ENCODE measurements around the gene SDK1.

Gene SDK1

DNA sequence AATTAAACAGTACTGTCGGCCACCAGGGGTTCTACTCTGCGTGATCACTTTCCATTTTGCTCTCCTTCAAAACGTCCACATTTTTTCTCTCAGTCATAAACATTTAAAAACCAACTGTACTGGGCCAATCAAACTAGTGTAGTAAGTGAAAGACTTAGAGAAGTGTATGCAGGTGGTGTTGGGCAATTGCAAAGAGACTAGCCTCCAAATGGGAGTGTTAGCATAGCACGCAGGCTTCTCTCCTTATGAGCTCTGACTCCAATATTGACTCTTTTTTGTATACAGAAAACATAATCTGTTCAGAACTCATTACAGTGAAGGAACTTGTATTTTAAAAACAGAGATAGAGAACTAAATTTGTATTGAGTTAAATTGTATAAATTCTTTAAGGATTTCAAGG is 150.6 kb downstream of the SDK1 start:
- in situ Hi-C loops (cut with MboI; ENCODE audit: low sequenced_read_pairs), result no loop called here

DNA sequence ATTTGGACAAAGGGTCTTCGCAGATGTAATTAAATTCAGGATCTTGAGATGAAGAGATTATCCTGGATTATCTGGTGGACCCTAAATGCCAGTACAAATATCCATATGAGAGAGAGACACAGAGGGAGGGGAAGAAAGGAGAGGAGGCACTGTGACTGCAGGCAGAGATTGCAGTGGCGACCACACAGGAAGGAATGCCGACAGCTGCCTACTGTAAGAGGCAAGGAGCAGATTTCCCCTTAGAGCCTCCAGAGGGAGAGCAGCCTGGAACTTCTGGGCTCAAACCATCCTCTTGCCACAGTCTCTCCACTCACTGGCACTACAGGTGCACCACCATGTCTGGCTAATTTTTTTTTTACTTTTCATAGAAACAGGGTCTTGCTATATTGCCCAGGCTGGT is 152.3 kb downstream of the SDK1 start:
- in situ Hi-C loops (cut with MboI; ENCODE audit: low sequenced_read_pairs), result no loop called here

DNA sequence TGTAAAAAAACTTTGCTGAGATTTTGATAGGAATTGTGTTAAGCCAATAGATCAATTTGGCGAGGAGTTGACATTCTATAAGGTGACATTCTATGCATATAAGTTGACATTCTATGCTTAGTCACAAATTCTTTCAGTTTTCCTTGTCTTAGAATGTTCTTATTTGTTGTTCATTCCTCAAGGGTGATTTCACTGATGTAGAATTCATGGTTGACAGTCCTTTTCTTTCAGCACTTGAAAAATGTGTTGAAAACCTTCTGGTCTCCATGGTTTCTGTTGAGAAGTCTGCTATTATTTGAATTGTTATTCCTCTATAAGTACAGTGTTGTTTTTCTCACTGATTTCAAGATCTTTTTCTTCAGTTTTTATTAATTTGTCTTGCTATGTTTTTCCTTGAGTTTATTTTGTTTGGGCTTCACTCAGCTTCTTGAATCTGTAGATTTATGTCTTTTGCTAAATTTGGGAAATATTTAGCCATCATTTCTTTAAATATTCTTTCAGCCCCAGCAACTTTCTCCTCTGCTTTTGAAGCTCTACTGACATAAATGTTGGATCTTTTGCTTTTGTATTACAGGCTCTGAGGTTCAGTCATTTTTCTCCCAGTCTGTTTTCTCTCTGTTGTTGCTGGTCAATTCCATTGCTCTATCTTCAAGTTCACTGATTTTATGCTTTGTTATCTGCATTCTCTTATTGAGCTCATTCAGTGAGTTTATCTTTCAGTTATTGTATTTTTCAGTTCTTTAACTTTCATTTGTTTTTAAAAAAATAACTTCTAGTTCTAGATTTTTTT is 154.9 kb downstream of the SDK1 start:
- in situ Hi-C loops (cut with MboI; ENCODE audit: low sequenced_read_pairs), result no loop called here

DNA sequence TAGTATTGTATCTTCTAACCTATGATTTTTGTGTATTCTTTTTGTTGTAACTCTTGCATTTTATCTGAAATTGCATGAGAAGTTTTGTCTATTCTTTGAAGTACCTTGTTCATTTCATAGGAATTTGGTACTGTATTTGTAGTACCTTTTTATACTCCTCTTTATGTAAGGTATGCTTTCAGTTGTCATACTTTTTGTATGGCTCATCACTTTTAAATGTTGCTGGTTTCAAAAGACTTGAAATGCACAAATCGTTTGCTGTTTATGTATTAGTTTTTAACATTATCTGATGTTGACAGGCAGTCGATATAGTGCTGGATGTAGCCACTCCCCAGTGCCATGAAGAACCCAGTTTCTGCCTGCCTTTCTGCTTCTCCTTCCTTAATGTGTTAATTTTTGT is 158.1 kb downstream of the SDK1 start:
- in situ Hi-C loops (cut with MboI; ENCODE audit: low sequenced_read_pairs), result no loop called here

DNA sequence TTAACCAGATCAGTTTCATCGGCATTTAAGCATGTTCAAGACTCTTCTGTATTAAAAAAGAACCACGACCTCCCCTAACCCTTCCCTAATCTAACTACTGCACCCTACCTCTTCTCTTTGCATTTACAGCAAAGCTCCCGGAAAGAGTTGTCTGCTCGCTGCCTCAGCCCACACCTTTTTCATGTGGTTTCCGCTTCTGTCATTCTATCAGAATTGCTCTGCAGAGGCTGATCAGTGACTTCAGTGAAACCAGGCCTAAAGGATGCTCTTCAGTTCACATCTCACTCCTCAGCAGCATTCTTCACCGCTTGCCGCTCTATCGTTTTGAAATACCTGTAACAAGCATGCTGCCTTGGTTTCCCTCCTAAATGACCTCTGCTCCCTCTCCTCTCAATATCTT is 160.9 kb downstream of the SDK1 start:
- in situ Hi-C loops (cut with MboI; ENCODE audit: low sequenced_read_pairs), result no loop called here

DNA sequence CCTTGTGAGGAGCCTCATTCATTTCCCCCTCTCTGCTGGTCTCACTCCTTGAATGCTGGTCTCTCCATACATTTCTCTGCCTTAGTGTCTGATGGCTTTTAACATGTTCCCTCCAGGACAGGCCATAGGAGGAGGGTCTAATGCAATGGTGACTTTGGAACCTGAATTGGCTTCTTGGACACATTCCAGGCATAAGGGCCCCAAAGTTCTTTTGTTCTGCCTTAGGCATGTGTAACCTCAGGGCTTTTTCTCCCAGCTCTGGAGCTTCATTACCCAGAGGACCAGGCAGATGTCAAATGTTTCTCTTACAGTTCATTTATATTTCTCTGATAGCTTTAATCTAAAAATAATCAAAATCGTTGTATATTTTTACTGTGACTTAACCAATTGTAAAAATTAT is 162.6 kb downstream of the SDK1 start:
- in situ Hi-C loops (cut with MboI; ENCODE audit: low sequenced_read_pairs), result no loop called here

DNA sequence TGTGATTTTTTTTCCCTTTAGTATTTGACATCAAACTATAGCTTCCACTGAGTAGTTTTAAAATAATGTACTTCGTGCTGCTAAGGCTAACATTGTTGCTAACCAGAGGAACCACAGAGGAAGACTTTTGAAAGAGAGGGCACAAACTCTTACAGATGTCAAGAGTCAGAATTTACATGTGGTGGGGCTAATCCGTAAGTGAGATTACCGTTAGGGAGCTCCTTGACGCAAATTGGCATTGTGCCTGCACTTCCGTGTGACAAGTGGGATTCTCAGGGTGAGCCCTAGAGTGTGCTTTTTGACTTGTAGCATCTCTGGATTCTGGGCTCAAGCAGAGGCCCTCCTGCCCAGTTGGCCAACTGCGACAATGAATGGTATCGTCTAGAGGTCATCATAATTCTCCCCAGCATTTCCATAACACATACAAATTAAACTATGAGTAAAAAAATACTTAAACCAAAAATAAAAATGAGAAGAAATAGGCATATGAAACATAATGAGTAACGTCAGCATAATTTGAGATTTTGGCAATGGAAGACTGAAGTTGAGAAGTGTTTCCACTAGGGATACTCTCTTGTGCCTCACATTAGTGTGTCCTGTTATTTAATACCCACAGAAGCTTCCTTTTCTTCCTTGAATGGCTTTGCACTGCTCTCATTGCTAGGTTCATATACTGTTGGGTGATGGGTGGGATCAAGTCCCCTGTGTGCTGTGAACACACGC is 164.0 kb downstream of the SDK1 start:
- in situ Hi-C loops (cut with MboI; ENCODE audit: low sequenced_read_pairs), result no loop called here

DNA sequence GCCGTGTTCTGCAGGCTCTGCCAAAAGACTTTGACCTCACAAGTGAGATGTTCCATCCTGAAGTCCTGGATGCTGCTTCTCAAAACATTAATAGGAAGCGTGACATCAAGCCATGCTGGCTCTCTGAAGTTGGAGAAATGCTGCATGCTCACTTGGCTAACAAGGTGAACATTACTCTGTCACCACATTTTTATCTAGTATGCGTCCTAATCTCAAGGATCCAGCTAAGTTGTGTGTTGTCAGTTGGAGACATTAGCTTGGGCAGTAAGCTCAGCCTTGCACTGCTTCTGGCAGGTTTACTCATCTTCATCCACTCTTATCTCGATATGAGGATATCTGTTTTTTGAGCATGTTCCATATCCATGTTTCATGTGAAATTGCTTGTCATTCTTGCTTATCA is 165.2 kb downstream of the SDK1 start:
- in situ Hi-C loops (cut with MboI; ENCODE audit: low sequenced_read_pairs), result no loop called here

DNA sequence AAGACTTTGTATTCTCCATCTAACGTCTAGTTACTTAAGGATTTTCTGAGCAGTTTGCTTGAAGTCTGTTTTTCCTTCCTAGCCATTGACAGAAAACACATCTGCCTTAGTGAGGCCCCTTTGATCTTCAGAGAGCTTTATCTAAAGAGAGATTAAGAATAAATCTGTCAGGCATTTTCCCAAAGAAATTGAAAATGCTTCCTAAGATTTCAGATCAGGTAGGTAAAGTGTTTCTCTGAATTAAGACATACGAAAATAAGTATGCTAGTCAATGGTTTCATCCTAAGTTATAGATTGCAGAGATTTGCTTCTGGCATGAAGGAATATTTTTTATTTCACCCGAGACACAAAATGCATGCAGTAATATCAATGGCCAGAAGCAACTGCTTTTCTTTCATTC is 168.6 kb downstream of the SDK1 start:
- in situ Hi-C loops (cut with MboI; ENCODE audit: low sequenced_read_pairs), result no loop called here

DNA sequence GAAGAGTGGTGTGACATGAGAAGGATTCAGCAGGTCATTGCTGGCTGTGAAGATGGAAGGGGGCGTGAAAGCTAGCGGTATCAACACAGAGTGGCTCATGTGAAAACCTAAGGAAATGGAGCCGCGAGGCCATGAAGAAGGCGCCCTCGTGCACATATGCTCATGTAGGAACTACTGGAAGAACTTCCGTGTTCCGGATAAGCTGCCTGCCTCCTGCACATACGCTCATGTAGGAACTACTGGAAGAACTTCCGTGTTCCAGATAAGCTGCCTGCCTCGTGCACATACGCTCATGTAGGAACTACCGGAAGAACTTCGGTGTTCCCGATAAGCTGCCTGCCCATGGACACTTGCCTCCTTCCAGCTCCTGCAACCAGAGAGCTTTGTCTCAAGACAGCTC is 179.1 kb downstream of the SDK1 start:
- in situ Hi-C loops (cut with MboI; ENCODE audit: low sequenced_read_pairs), result no loop called here

DNA sequence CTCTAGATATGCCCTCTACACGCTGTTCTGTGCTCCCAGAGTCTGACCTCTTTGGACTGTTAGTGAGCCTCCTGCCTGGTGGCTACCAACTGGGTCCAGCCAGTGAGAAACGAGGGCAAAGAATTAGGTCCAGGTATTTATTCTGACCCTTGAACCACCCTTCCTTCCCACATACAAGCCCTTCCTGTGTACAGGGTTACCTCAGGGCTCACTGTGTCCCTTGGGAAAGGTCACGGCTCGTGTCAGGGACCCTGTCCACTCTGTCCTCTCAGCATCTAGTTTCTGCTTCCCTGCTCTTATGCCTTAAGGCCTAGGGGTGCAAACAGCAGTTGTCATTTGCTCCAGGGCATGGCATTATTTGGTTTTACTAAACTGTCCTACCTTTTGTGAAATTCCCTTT is 180.4 kb downstream of the SDK1 start:
- in situ Hi-C loops (cut with MboI; ENCODE audit: low sequenced_read_pairs), result no loop called here

DNA sequence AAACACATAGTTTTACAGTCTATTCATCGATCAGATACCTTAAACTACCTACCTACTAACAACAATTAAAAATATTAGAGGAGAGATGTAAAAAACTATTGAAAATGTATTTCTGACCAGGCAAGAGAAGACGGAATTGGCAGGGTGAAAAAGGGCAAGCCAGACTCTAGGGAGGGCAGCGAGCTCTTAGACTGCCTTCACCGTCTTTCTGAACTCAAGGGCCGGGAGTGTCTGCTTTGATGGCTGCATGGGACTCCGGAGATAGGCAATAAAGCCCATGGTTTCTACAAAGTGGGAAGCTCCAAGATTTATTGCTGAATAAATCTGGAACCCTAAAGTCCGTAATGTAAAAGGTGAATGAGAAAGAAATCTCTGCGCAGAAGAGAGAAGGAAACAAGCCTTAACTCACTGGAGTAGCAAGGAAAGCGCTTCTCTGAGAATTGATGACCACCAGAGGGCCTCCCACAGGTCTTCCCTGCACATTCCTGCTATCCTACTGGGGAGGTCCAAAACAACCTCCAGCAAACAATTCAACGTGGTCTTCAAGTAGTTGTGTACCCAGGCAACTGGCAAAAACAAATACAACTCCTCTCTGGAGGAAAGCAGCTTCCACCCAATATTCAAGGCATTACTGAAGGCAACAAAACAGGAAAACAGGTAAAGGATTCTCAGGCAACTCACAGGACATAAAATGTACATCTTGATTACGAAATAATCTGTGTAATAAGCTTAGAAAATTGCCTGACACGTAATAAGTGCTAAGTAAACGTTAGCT is 181.3 kb downstream of the SDK1 start:
- in situ Hi-C loops (cut with MboI; ENCODE audit: low sequenced_read_pairs), result no loop called here

DNA sequence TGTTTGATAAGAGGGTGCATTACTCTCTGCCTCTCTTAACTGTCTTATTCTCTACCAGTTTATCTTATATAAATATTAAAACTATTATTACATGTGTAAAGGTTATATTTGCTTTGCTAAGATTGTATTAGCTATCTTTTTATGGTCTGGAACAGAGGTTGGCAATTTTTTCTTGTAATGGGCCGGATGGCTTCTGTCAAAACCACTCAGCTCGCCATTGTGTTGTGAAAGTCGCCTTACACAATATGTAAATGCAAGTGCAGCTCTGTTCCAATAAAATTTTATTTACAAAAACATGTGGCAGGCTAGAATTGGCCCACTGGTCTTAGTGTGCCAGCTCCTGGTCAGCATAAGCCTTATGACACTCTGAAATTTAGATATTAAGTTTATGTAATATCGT is 185.8 kb downstream of the SDK1 start:
- in situ Hi-C loops (cut with MboI; ENCODE audit: low sequenced_read_pairs), result no loop called here

DNA sequence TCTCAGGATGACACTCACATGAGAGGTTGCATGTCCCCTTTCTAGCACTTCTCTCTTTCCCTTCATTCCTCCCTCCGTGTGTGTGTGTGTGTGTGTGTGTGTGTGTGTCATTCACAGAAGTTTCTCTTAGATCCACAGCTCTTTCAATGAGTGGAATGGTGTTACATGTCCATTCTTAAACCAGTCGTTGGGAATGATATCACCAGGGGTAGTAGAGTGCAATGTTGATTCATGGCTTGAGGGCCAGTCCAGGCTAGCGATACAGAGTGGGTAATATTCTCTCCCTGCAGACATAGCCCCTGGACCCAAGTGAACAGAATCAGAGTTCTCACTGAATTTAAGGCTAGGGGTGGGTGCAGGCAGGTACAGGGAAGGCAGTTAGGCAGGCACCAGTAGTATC is 187.8 kb downstream of the SDK1 start:
- in situ Hi-C loops (cut with MboI; ENCODE audit: low sequenced_read_pairs), result no loop called here

DNA sequence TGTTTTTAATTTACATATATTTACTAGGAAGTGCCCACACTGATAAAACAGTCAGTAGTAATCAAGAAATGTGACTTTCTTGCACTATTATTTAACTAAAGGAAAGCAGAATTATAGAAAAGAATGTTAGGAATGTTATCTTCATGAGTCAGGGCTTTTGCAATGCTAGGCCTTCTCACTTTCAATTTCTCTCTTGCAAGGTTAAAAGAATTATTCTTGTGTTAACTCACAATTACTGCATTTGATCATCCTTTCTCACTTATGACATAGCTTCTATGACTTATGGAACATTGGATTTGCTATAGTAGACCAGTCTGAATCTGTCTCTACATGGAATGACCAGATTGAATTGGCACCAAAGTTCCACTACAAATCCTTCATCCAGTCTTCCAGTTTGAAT is 192.4 kb downstream of the SDK1 start:
- in situ Hi-C loops (cut with MboI; ENCODE audit: low sequenced_read_pairs), result no loop called here

DNA sequence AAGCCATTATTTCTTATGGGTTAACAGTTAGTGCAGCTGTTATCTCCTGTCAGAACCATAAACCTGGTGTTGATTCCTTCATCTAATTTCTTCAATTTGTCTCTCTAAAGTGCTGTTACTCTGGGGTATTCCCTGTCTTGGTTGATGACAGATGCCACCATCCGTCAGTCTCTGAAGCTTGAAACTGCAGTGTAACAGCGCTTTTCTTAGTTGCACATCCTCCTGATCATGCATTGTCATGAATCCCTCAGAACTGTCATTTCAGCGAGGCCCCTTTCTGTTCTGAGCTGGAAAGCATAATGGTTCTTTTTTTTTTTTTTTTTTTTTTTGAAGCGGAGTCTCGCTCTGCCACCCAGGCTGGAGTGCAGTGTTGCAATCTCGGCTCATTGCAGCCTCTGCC is 193.9 kb downstream of the SDK1 start:
- in situ Hi-C loops (cut with MboI; ENCODE audit: low sequenced_read_pairs), result no loop called here

DNA sequence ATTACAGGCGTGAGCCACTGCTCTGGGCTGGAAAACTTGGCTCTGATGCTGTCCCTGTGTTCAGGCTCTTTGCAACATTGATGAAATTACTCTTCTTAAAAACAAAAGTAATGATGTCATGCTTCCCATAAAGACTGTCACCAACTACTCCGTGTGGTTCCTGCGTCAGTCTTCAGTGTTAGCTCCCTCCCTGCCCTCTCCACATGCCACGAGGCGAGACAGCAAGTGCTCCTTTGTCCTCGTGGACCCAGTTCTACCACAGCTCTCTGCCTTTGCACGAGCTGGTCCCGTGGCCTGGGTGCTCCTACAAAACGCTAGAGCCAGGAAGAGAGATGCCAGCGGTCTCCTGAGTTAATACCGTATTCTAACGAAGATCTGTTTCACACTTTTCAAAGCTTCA is 194.5 kb downstream of the SDK1 start:
- in situ Hi-C loops (cut with MboI; ENCODE audit: low sequenced_read_pairs), result no loop called here

DNA sequence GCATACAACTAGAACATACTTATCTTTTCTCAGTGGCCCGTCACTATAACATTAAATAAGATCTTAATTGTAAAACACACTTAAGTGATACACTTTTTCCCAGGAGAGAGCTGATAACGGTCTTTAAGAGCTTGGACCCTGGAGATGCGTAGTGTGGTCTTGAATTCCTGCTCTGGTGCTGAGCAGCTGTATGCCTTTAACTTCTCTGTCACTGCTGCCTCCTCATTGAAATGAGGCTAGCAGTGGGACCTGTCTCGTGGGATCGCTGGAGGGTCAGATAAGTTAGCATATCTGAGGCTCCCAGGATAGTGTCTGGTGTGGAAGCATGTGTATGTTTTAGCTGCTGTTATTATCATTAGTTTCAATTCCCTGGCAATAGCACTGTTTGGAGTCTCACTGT is 194.9 kb downstream of the SDK1 start:
- in situ Hi-C loops (cut with MboI; ENCODE audit: low sequenced_read_pairs), result no loop called here

DNA sequence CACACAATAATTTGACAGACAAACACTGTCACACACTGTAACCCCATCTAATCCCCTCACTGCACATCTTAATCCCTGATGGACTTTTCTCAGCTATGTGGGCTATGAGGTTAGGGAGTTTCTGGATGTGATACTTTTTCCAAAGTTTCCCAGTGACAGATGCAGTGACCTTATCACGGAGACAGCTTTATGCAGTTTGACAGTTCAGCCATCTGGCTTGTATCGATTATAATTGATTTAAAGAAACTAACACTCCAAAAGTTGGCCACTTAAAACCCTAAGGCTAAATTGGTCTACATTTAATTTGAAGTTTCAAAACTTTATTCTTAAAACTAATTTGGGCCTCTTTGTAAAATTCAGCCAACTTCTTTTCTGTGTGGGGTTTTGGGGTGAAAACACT is 196.7 kb downstream of the SDK1 start:
- in situ Hi-C loops (cut with MboI; ENCODE audit: low sequenced_read_pairs), result no loop called here

DNA sequence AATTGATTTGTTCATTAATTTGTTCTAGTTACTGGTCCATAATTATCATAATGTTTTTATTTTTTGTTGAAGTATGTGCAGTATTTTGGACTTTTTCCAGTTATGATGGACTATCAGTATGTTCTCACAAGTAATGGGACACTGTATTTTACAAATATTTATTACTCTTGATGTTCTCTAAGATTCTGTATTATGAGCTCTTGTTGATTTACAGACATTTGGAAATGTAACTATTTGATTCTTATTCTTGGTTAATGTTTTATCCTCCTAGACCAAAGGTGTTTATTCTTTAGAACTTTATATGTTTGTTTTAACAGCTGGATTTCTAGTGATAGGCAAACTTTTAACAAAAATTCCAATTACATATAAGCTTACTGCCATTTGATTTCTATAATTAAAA is 200.6 kb downstream of the SDK1 start:
- in situ Hi-C loops (cut with MboI; ENCODE audit: low sequenced_read_pairs), result no loop called here

DNA sequence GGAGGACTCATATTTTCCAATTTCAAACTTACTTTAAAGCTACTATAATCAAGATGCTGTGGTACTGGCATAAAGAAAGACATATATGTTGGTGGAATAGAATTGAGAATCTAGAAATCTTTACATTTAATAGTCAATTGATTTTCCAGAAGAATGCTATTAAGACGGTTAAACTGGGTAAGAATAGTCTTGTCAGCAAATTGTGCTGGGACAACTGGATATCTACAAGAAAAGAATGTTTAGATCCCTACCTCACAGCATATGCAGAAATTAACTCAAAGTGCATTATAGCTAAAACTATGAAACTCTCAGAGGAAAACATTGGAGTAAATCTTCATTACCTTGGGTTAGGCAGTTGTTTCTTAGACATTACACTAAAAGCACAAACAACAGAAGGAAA is 203.3 kb downstream of the SDK1 start:
- in situ Hi-C loops (cut with MboI; ENCODE audit: low sequenced_read_pairs), result no loop called here

Data from hTERT RPE-1 (cell line).